NB4 (cell line): ENCODE results near the gene CENPL.
"Not testable (repeated sequence)": the region's sequence is repeated elsewhere in the genome, so short reads cannot be mapped to it uniquely, and the experiment has no call there.

Experiments used
- DNase-seq: peaks from one replicate; pipeline ENCODE4 v3.0.0; 2010; ENCODE audit warnings: low read depth
- H3K4me3 ChIP-seq: one replicate; pipeline ENCODE4 v1.5.1; 2011; ENCODE audit warnings: mild to moderate bottlenecking, low read depth, low read length, moderate library complexity
- CTCF ChIP-seq: IDR thresholded peaks from one replicate; pipeline ENCODE4 v1.5.1; 2012; ENCODE audit warnings: low read depth, low read length
- MYC ChIP-seq: IDR thresholded peaks from 2 replicates; pipeline ENCODE4 v1.6.1; 2011; ENCODE audit warnings: low read depth, low read length
- POLR2A ChIP-seq: IDR thresholded peaks from 2 replicates; pipeline ENCODE4 v1.6.1; 2011; ENCODE audit warnings: mild to moderate bottlenecking; ENCODE audit not compliant: insufficient read length; ENCODE audit errors: extremely low read depth
- TF ChIP-seq, protein P1 (sequence below): IDR thresholded peaks from 2 replicates; pipeline ENCODE4 v1.6.1; 2011; ENCODE audit warnings: low read depth, low read length

Gene CENPL

GRCh38 chr1:173864179-173864867 lies 39.6 kb upstream of the CENPL start:
- peak overlapping the region; percentile 97 for H3K4me3 ChIP-seq
- no peak for DNase-seq
- TF ChIP-seq MYC (no peak), CTCF (no peak), POLR2A (no peak)
- TF ChIP-seq, protein P1, sequence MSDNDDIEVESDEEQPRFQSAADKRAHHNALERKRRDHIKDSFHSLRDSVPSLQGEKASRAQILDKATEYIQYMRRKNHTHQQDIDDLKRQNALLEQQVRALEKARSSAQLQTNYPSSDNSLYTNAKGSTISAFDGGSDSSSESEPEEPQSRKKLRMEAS = no peak

DNA sequence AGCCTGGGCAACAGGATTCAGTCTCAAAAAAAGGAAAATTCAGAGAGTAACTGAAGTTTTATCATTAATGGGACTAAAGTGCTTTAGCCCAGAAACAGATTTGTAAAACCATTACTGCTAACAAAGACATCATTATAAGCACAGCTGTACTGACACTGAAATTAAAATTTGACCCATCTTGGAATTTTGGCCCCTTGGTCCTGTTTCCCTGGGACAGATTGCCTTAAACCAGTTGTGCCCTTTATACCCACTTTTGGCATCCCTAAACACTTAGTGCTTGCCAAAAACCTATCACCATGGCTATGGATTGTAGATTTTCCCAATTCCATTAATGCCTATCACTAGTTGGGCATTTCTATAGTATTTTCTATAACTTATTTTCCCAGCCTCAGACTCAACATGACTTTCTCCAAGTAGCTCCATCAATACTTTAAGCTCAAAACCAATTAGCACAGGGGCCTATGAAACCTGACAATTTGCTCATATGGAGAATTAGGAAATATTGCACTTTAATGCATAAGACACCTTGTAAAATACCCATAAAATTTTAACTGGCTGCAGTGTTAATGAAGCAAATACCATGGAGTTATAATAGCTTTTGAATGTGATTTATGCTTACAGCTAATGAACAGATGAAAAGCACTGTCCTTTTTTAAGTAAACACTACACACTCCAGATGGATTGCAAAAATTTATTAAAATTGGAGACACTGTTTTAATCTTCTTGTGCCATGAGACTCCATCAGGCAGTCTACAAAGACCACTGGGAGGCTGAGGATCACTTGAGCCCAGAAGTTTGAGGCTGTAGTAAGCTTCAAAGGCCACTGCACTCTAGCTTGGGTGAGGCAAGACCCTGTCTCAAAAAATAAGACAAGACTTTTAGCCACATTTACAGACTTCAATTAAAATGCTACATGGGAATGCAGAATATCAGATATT lies 38.8 kb upstream of the CENPL start:
- TF ChIP-seq, protein P1 = no peak
- TF ChIP-seq MYC (no peak), CTCF (no peak), POLR2A (no peak)
- peak; percentile 16 for DNase-seq
- peak overlapping the region; percentile 97 for H3K4me3 ChIP-seq

- no peak overlapping the region for H3K4me3 ChIP-seq
- TF ChIP-seq POLR2A (no peak), CTCF (no peak)
- peak; percentile 58 for DNase-seq
Measured at GRCh38 chr1:173862769-173863223, 38.1 kb upstream of the CENPL start.

GRCh38 chr1:173862146-173862768 lies 37.6 kb upstream of the CENPL start:
- peak; percentile 59 for DNase-seq
- not testable (repeated sequence) for H3K4me3 ChIP-seq
- peak; percentile 11 for TF ChIP-seq POLR2A

GRCh38 chr1:173861731-173862145 lies 37.1 kb upstream of the CENPL start:
- no peak overlapping the region for H3K4me3 ChIP-seq
- peak; percentile 54 for DNase-seq
- TF ChIP-seq, protein P1 = no peak
- TF ChIP-seq POLR2A (peak; percentile 15), CTCF (no peak)

DNA sequence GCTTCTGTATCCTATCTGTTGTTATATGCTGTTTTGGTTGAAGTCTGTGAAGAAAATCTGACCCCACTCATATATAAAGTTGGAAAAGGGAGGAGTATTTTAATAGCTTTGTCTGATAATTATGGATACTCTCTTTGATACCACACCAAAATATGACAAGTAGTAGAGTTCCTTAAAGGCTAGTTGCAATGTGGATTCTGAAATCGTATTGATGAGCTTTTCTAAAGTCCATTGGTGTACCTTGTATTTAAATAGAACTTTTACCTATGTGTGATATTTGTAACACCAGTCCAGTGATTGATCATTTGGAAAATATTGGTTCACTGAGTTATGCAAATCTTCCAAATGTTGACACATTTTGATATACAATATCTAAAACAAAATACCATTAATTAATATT lies 35.4 kb upstream of the CENPL start:
- no peak overlapping the region for H3K4me3 ChIP-seq
- no peak for TF ChIP-seq POLR2A
- TF ChIP-seq, protein P1 = no peak
- no peak for TF ChIP-seq CTCF
- TF ChIP-seq MYC = no peak

DNA sequence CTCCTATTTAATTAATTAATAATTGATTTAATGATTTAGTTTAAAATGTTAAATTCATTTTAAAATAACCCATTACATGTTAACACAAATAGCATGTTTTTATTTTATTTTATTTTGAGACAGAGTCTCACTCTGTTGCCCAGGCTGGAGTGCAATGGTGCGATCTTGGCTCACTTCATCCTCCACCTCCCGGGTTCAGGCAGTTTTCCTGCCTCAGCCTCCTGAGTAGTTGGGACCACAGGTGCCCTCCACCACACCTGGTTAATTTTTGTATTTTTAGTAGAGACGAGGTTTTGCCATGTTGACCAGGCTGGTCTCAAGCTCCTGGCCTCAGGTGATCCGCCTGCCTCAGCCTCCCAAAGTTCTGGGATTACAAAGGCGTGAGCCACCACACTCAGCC lies 34.9 kb upstream of the CENPL start:
- DNase-seq, H3K4me3 ChIP-seq: not testable (repeated sequence)

More for the DNA sequence above, 35.4 kb upstream of the CENPL start:
- no peak for DNase-seq
